ENCODE data around the gene FCRL5.

DNA sequence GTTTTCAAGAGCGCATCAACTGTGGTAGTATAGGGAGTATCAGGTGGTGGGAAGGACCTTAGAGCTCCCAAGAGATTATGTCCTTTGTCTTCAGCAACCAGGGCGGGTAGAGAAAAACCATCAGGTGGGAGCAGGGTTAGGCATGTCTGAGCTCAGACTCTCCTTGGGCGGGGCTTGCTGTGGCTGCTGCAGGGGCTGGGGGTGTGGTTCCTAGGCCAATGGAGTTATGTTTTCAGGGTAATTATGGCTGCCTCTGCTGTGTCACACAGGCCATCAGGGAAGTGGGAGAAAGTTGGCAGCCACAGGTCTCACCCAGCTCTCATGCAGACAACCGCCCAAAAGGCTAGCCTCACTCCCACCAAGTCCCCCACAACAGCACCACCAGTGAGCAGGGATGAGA is 74.9 kb downstream of the FCRL5 start:
- TF ChIP-seq, protein P1, sequence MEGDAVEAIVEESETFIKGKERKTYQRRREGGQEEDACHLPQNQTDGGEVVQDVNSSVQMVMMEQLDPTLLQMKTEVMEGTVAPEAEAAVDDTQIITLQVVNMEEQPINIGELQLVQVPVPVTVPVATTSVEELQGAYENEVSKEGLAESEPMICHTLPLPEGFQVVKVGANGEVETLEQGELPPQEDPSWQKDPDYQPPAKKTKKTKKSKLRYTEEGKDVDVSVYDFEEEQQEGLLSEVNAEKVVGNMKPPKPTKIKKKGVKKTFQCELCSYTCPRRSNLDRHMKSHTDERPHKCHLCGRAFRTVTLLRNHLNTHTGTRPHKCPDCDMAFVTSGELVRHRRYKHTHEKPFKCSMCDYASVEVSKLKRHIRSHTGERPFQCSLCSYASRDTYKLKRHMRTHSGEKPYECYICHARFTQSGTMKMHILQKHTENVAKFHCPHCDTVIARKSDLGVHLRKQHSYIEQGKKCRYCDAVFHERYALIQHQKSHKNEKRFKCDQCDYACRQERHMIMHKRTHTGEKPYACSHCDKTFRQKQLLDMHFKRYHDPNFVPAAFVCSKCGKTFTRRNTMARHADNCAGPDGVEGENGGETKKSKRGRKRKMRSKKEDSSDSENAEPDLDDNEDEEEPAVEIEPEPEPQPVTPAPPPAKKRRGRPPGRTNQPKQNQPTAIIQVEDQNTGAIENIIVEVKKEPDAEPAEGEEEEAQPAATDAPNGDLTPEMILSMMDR (IDR thresholded peaks at IDR 0.05): no peak
- TF ChIP-seq POLR2A (IDR thresholded peaks at IDR 0.05): no peak
